PC-3 (cell line): ENCODE measurements around the gene KLF4.

ENCODE experiments used
- CTCF ChIP-seq: fragments of 300-600 bp; sonication (generic); conservative IDR thresholded peaks from 2 replicates; pipeline ENCODE4 v1.5.1; 2017; ENCODE audit warnings: antibody characterized with exemption, low read depth, mild to moderate bottlenecking, low read length
- EZH2 ChIP-seq: fragments of 300-600 bp; sonication (generic); IDR thresholded peaks from one replicate; pipeline ENCODE4 v1.6.1; 2017; ENCODE audit warnings: antibody characterized with exemption, mild to moderate bottlenecking, low read length; ENCODE audit not compliant: unreplicated experiment

DNA sequence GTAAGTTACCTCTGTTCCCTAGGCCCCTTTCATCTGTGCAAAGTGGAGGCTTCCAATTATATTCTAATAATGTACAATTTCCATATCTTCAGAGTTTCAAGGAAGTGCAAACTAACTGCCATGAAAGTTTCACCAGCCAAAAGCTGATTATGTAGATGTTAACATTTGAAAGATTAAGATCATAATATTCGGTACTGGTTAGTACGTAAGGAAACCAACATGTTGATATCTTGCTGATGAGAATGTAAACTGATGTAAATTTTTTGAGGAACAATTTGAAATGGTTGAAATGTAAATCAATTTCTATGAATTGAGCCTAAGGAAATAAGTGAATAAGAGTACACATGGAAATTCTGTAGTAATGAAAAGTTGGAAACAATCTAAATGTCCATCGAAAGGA lies 12.9 kb upstream of the KLF4 start:
- TF ChIP-seq CTCF (no peak), EZH2 (no peak)
